NK-92 (cell line): ENCODE measurements around the gene FBN1.

Experiments used
- DNase-seq: peaks from one replicate; lab custom pipeline; 2025; ENCODE audit not compliant: unreplicated experiment; lab: John Stamatoyannopoulos, UW

FBN1 gene

DNA sequence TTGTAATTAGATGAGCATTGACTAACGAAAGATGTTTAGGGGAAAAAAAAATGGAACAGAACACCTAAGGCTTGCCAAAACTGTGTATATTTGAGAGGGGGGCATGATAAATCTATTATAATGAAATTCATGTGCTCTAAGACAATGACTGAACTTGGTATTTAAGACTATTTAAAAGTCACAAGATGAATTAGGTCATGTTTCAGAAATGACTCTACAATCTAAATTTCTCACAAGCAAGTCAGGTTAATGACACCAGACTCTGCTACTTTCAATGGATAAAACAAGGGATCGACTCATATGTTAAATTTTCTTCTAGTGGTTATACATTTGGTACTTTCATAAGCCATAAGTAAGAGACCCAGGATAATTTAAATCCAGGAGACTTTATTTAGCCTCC is 235.9 kb downstream of the FBN1 start:
- DNase-seq, result no peak

DNA sequence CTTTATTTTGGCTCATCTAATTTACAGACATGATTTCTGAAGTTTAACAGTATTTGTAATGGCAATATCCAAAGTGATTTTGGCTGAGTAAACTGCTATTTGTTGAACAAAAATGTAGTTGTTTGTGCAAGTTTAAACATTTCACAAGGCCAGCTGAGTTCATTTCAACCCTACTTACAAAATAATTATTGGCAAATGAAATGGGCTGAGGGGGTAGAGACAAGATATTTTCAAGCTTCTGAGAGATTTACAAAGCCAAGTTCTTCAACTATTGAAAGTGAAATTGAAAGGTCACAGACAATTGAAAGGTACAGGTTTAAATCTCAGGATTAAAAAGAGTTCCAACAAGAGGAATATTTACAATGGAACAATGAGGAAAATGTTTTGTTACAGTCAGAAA is 237.2 kb downstream of the FBN1 start:
- DNase-seq, result no peak

DNA sequence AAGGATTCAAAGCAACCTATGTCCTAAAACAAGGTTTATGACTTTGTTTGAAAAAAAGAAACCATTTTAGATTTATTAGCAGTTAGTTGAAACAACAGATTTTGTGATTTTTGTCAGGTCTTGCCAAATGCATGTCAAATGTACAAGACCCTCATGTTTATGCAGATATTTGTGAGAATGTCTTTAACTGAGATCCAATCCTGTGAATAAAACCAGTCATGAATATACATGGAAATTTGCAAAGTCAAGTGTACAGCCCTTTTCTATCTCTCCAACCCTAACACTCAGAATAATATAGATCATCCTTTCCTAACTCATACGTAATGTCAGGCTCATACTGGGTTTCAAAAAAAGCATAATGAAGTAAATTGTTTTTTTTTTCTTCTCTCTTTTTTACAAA is 237.9 kb downstream of the FBN1 start:
- no peak for DNase-seq

DNA sequence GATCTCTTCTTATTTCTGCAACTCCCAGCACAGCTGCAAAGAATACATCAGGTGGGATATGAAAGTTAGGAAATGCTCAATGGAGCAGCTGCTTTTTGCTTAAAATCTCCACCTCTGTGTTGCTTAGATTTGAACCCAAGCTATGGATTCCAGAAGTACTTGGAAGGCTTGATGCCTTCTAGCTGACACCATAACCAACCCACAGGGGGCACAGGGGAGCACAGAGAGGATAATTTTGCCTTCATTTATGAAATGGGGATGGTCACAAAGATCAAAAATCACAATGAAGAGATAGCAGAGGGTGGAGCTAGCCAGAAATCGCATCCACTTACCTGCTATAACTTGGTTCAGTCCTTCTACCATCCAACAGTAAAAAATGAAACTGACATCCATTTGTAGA is 238.6 kb downstream of the FBN1 start:
- DNase-seq, result no peak

DNA sequence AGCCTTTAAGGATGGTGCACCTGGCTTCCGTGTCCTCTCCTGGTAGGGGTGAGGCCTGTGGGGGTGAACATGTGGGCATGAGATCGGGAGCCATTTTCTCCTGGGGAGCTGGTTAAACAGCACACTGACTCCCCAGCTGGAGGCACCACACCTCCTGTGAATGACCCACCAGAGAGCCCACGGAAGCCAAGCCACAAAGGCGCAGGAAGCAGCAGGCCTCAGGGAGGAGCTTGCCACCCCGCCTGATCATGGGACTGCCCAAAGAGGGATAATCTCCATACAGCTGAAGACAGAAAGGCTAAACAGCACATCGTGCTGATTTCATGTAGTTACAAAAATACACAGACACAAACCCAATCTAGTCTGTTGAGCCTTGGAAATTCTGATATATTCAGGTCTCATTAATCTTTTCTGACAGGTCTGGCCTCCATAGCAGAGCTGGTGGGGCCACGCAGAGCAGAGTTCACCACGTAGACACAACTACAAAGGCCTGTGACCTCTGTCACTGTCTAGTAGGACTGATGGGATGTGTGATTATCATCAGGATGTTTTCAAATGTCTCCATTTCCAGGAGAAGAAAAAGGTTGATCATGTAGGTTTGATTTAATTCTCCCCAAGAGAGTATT is 239.1 kb downstream of the FBN1 start:
- DNase-seq, result no peak

DNA sequence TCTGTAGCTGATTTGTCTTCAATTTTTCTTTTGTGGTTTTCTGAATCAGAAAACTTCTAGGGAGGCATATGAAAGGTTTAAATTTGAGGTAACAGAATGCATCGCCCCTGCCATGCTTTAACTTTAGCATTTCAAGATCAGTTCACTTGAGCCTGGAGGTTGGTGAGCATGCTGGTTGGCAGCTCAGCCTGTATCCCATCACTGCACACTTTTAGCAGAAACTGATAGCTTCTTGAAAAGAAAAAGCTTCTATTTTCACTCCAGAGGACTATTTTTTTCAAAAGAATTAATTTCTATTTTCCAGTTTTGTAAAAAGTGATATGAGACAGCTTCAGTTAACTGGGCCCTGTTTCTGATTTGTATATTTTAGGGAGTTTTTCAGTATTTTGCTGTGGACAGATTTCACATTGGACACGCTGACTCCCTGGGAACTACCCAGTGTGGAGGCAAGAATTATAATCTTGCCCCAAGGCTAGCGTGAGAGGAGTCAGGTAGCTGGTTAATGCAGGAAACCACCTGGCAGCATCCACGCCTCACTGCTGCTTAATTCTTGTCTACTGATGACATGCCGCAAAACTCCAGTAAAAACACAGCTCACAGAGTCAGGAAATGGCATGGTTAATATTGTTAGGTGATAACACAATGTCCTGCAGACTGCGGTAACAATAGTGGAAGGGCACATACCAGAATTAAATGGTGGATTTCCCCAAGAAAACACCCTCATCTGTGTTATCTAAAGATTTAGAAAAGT is 242.9 kb downstream of the FBN1 start:
- no peak for DNase-seq

DNA sequence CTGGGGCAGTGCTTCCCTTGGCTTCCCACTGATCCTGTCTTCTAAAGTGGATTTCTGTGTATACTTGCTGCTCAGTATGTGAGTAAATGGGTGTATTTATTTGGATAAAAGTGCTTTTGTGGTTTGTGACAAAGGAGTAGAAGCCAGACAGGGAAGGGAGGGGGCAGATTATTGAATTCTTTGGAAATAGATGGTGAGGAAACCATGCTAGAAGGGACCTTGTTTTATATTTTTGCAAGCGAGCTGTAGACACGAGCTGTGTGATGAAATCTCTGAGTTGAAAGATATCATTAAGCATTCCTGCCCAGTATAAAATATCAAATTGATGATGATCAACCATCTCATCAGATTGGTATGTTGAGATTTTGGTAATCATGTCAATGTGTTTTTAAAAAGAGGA is 245.4 kb downstream of the FBN1 start:
- DNase-seq, result no peak

DNA sequence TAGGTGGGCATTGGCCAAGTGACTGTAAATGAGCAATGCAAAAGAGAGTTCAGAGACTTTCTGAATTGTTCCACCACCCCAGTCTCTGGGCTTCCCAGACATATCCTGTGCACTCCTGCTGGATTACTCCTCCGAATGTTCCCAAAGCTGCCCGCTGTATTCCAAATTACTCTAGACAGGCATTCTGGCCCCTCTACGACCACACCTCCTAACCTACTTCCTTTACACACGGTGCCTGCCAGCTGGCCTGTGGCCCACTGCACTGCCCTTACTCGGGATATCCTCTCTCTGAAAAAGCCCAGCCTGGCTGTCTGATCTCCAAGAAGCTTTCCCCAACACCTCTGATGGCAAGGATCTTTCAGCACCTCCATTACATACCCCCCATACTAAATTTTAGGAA is 247.7 kb downstream of the FBN1 start:
- no peak for DNase-seq

DNA sequence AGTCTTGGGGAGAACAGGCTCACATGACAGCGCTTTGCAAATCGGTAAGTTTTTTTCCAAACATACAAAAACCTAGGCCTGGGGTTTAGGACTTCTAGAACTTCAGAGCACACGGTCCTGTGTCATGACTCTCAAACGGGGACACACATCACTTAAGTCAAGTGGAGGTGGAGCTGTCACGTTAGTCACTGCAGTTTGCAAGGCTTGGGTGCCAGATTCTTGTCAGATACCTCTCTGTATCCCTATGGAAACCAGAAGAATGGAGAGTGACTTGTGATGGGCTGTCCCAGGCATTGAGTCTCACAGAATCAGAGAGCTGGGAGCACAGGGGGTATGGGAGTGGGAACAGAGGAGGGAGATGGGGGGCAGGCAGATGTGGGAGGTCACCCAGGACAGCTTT is 249.5 kb downstream of the FBN1 start:
- no peak for DNase-seq

DNA sequence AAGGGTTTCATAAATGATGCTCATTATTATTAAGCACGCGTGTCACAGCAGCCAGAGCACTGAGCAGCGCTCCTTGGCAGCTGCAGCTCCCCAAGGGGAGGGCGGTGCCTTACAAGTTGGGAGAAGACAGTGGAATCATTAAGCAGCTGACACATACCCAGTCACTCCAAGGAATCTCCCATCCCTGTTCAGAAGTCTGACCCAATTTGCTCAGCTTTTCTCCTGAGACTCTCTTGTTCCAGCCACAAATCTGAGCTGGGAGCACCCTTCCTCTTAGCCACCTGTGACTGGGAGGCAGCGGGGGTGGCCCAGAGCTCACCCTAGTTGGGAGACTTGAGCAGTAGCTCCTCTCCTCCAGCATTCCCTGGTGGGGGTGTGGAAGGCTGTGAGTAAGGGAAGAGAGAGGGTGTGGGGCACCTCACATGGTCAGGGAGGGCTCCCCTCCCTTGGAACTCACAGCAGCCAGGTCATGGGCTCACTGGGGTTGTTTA is 249.9 kb downstream of the FBN1 start:
- no peak for DNase-seq

DNA sequence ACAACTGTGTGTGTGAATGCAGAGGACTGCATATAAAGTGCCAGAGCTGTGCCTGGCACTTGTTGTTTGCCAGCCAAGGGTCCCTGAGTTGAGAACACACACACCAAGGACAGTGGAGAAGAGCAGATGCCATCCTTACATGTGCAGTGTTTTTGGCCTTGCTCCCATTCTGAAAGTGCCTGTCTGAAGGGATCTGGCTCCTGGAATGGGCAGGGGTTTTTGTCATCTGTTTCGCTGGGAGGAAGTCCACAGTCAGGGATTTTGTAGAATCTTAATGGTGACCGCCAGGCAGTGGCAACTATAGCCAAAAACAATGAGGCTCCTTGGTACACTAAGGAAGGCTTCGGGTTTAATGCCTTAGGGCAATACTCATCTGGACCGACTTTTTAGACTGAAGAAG is 250.5 kb downstream of the FBN1 start:
- DNase-seq, result no peak

DNA sequence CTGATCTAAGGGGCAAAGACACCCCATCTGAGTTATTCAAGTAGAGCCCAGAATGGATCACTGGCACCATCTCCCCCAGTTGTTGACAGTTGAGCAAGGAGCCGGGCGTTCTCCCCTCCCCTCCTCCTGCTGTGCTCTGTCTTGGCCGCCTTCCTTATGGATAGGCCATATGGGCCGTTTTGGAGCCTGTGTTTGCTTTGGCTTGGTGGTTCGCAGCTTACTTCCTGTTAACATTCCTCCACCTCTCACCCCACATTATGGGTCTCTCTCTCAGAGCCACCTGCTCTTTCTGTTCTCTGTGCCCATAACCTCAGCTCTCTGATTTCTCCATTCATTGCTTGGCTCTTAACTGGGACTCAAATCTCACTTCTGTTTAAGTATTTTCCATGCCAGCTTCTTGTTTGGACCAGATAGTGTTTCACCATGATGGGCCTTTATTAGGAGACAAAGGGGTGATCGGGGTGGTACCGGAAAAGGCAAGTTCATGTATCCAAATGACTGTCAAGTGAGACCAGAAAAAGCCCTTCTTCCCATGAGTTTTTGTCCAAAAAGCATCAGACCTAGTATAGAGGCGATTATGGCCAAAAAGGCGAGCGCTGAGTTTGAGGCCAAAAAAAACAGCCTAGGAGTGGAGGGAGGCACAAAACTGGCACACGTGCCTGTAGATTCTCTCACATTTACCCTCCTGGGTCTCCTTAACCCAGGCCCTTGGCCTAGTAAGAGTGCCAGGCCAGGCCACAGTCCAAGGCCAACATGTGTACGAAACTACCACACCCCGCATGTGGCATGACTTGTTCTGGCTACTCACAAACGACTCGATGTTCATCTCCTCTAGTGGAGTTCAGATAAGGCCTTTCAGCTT is 251.6 kb downstream of the FBN1 start:
- DNase-seq, result no peak

DNA sequence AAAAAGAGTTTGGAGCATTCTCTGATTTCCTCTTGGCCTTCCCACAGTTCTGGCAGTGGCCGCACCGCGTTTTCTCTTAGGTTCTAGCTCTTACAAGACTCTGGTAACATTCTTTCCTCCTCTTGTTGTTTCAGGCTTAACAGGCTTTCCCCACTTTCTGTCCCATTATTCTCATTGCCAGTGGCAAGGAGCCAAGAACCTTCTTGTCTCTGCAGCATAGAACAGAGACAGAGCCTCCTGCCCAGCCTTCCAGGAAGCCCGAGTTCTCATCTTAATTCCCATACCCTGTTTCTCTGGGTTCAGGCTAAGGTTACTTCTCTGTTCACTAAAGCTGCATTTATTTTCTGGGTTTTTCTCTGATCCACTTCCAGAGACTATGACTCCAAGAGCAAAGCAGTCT is 253.2 kb downstream of the FBN1 start:
- no peak for DNase-seq

DNA sequence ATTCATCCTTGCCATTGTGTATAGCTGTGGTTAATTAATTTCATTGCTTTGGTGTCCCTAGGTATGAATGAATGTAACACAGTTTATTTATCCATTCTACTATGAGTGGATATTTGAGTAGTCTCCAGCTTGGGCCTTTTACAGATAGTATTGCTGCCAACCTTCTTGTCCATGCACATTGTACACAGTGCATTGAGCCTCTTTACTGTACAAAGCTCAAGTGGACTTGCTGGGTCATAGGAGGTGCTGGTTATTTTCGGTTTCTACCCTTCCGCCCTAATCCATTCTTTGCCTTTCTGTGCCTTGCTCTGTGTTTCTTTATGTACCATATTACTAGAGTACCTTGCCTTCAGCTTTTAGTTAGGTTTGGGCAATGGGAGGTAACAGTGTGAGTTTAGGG is 253.6 kb downstream of the FBN1 start:
- no peak for DNase-seq

DNA sequence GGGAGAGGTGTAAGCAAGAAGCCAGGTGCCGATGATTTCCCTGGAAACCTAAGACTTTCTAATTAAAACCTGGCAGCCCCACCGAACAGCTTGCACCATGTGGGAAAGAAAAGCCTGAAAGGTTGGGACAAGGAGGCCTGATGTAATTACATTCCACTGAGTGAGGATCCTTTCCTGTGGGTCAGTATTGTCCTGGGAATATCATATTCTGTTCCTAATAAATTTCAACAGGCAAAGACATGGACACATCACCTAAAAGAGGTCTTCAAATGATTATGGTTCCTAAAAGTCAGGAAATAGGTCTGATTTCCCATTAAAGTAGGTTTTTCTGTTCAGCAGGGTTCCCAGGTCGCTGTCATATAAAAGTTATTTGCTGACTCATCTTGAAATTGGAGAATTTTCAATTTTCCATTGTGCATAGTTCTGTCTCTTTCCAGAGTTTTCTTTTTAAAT is 255.8 kb downstream of the FBN1 start:
- no peak for DNase-seq

DNA sequence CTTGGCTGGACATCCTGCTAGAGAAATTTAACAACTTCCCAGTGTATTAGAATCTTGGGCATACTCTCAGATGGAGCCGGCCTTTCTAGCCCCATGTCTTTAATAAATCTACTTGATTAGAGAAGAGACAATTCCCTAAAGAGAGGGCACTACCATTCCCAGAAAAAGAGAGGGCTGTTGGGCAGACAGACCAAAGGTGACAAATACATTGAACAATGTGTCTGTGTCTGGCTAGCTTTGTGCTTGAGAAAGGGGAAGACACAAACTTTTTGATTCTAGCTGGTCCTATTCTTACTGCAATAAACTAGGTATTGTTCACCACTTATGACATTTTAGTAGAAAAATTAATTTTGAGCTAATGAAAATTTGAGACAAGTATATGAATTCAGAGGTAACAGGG is 256.6 kb downstream of the FBN1 start:
- no peak for DNase-seq

DNA sequence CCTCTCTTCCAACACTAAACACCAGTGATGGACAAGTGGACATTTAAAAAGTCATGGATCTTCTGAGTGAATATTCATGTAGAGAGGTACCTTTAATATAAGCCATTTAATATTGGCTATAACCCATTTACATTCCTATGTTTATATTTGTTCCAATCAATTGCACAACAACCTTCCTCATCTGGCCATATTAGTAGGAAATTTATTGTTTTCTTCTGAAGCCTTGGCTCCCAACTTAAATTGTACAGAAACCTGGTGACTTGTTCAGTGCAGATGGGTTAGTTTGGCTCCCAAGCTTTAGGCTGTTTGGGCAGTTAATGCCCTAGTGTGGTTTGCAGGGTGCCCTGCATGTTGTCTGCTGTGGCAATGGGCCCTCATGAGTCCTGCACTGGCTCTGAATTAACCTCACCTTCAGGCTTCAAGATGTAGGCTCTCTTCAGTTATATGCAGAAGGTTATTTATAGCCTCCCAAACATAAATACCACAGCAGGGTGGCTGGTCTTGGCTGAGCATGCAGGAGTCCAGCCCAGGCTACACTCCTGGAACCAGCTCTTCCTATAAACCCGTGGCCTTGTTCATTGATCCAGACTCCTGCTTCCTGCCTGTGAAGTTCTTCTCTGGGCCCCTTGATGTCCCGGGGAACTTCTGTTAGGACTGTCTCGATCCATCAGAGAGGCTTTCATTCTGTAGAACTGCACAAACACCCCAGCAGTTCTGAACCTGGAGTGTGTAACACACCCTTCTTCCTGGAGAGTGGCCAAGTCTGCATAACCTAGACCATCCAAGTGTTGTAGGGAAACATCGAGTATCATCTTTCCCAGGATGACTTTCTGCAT is 257.3 kb downstream of the FBN1 start:
- no peak for DNase-seq

DNA sequence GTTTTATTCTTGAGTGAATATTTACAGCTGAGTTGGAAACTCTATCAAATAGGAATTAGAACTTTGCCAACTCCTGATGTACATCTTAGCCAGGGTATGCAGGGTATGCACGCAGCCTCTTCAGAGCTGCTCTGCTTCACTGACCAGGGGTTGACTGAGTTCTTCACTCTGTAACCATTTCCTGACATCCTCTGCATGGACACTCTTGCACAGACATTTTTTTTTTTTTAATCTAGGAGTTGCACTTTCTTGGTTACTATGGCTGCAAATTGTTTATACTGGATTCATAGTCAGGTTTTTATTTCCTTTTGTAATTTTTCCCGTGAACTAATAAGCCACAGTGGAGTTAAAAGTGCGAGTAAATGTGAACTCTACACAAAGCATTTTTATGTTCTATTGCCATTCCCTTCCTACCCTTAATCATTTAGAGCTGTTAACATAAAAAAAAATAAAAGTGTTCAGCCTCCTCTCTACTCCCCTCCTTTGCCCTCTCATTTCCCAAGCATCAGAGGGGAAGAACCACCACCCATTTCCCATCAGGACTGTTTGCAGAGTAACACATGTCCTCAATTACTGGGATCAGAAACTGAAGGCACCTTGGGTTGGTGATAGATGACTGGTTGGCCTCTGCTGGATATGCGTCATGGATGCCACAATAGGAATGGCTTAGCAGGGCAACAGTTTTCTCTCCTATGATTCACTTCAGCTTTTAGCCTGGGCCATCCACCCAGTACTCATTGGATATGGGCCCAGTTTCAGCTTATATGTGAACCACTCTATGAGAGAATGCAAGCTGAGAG is 260.3 kb downstream of the FBN1 start:
- no peak for DNase-seq

DNA sequence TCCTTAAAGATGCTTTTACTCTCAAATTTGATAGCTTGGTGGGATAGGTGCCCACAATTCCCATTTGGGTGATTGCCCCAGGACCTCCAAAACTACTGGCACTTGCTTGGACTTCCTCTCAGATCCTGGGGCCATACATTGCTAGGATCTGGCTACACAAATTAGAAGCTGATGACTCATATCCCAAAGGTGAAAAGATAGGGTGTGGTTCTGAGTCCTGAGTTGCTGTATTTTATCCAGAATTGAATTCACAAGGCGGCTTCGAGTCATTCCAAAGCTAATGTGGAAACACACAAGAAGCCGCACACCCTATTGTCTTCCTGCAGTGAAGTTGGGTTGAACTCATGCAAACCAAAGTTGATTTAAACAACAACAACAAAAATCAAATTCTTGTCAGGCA is 260.9 kb downstream of the FBN1 start:
- no peak for DNase-seq

DNA sequence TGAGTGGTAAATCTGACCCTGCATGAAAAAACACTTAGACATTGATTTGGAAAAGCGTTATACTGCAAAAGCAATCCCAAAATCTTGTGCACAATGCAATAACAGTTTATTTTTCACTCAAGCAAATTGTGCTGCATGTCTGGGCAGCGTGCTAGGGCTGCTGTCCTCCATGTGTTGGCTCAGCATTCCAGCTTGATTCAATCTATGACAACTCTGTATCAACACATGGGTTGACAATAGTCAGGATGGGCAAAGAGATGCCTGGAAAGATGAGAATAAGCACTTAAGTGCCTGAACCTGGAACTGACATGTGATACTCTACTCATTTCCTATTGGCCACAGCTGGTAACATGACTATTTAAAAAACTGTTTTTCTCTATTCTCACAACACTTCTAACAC is 262.5 kb downstream of the FBN1 start:
- DNase-seq, result no peak
